DOHH2 (cell line): ENCODE results near the gene GIGYF2.

ENCODE experiments used
- H3F3A ChIP-seq: fragments of 200-600 bp; sonication (generic), shearing (Covaris generic); 2 replicates; pipeline ENCODE4 v1.6.0; 2016; ENCODE audit warnings: antibody characterized with exemption, mild to moderate bottlenecking; ENCODE audit not compliant: control insufficient read depth, insufficient read depth
- H3K27ac ChIP-seq: fragments of 200-600 bp; sonication (generic); 2 replicates; pipeline ENCODE4 v1.5.1; 2014; ENCODE audit warnings: low read depth, mild to moderate bottlenecking, low read length, moderate library complexity
- H3K27me3 ChIP-seq: fragments of 200-600 bp; sonication (generic); 2 replicates; pipeline ENCODE4 v1.6.1; 2014; ENCODE audit warnings: mild to moderate bottlenecking, low read length, mixed read lengths; ENCODE audit not compliant: control insufficient read depth
- H3K36me3 ChIP-seq: fragments of 200-600 bp; sonication (generic); 2 replicates; pipeline ENCODE4 v1.6.1; 2014; ENCODE audit warnings: mild to moderate bottlenecking, low read length, moderate library complexity, mixed read lengths; ENCODE audit not compliant: control insufficient read depth
- H3K4me1 ChIP-seq: fragments of 200-600 bp; sonication (generic); 2 replicates; pipeline ENCODE4 v1.6.1; 2014; ENCODE audit warnings: mild to moderate bottlenecking, low read length, mixed read lengths; ENCODE audit not compliant: control insufficient read depth
- H3K4me2 ChIP-seq: fragments of 200-600 bp; sonication (generic); 2 replicates; pipeline ENCODE4 v1.6.0; 2014; ENCODE audit warnings: mild to moderate bottlenecking, low read length, moderate library complexity
- H3K4me3 ChIP-seq: fragments of 200-600 bp; sonication (generic); 2 replicates; pipeline ENCODE4 v1.5.1; 2014; ENCODE audit warnings: mild to moderate bottlenecking, low read length, mixed read lengths
- H3K79me2 ChIP-seq: fragments of 200-600 bp; sonication (generic); 2 replicates; pipeline ENCODE4 v1.6.1; 2014; ENCODE audit warnings: mild to moderate bottlenecking, low read length, mixed read lengths; ENCODE audit not compliant: control insufficient read depth
- H3K9me2 ChIP-seq: fragments of 200-600 bp; sonication (generic); replicated peaks from 2 replicates; pipeline ENCODE4 v1.6.1; 2014; ENCODE audit warnings: mild to moderate bottlenecking, low read length, mixed read lengths; ENCODE audit not compliant: control insufficient read depth
- H3K9me3 ChIP-seq: fragments of 200-600 bp; sonication (generic); 2 replicates; pipeline ENCODE4 v1.6.1; 2014; ENCODE audit warnings: antibody characterized with exemption, low read length, mixed read lengths; ENCODE audit not compliant: control insufficient read depth, insufficient read depth
- H4K20me1 ChIP-seq: fragments of 200-600 bp; sonication (generic); 2 replicates; pipeline ENCODE4 v1.6.0; 2014; ENCODE audit warnings: low read depth, mild to moderate bottlenecking, antibody characterized with exemption, low read length, moderate library complexity; ENCODE audit not compliant: control insufficient read depth, insufficient read depth
- EZH2phosphoT487 ChIP-seq: fragments of 200-600 bp; sonication (generic); IDR thresholded peaks from 2 replicates; pipeline ENCODE4 v1.6.1; 2017; ENCODE audit warnings: borderline replicate concordance, mild to moderate bottlenecking, antibody characterized with exemption, low read length, moderate library complexity, mixed read lengths
- TF ChIP-seq, protein P1 (sequence below): fragments of 200-600 bp; sonication (generic); IDR thresholded peaks from one replicate; pipeline ENCODE4 v1.5.1; 2014; ENCODE audit warnings: antibody characterized with exemption, mild to moderate bottlenecking, low read depth, low read length; ENCODE audit not compliant: poor library complexity, severe bottlenecking

Gene GIGYF2

DNA sequence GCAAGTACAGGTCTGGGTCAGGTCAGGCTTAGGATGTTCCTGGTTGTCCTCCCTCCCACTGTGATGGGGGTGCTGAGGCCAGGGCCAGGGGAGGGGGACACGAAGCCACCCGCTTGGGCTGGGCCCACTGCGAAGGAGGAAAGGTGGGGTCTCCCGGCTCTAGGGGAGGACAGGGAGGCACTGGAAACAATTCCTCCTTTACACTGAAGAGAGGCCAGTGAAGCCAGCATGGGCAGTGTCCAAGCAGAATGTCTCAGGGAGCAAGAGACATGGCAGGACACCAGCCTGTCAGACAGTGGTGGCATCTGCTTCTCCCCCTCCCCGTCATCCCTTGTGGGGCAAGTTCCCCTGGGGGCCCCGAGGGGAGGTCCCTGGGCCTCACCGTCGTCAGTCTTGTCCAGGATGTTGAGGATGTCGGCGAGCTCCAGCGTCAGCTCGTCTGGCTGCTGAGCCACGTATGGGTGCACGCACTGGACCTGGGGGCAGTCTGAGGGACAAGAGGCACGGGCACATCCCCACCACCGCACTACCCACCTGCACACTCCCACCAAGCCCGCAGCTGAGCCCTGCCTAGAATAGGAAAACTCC is 183.7 kb downstream of the GIGYF2 start:
- Histone ChIP-seq H3K79me2 (no peaks in the 10 kb centered on the region), H3K4me1 (peaks cover 3% of the 10 kb centered on the region; the same call in 1 of the 2 replicates), H4K20me1 (no peaks in the 10 kb centered on the region), H3K4me3 (no peak overlapping the region), H3F3A (no peaks in the 10 kb centered on the region), H3K9me2 (no peaks in the 10 kb centered on the region), H3K27ac (no peak overlapping the region), H3K36me3 (no peaks in the 10 kb centered on the region), H3K27me3 (peaks cover 11% of the 10 kb centered on the region), H3K4me2 (no peak overlapping the region), H3K9me3 (no peaks in the 10 kb centered on the region)
- TF ChIP-seq, protein P1, sequence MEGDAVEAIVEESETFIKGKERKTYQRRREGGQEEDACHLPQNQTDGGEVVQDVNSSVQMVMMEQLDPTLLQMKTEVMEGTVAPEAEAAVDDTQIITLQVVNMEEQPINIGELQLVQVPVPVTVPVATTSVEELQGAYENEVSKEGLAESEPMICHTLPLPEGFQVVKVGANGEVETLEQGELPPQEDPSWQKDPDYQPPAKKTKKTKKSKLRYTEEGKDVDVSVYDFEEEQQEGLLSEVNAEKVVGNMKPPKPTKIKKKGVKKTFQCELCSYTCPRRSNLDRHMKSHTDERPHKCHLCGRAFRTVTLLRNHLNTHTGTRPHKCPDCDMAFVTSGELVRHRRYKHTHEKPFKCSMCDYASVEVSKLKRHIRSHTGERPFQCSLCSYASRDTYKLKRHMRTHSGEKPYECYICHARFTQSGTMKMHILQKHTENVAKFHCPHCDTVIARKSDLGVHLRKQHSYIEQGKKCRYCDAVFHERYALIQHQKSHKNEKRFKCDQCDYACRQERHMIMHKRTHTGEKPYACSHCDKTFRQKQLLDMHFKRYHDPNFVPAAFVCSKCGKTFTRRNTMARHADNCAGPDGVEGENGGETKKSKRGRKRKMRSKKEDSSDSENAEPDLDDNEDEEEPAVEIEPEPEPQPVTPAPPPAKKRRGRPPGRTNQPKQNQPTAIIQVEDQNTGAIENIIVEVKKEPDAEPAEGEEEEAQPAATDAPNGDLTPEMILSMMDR, result no peak
- TF ChIP-seq EZH2phosphoT487, result no peak

DNA sequence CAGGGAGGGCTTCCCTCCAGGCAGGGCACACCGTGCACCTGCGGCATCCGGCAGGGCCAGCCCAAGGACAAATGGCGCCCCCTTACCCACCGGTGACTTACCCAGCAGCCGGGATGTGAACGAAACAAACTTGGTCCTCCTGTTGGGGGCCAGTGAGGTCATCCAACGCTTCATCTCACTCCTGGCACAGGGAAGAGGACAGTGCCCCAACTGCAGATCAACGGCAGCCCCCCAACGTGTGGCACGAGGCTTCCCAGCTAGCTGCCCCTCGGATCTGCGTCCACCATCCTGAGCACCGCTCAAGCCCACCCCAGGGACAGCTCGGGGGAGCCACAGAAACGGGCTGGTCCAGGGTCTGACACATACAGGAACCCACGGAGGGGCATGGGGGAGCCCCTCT is 185.0 kb downstream of the GIGYF2 start:
- H3K4me3 ChIP-seq, result no peak overlapping the region
- no peaks in the 10 kb centered on the region for H3K36me3 ChIP-seq
- H4K20me1 ChIP-seq, result no peaks in the 10 kb centered on the region
- H3F3A ChIP-seq, result no peaks in the 10 kb centered on the region
- H3K9me3 ChIP-seq, result no peaks in the 10 kb centered on the region
- H3K27me3 ChIP-seq, result peaks cover 3% of the 10 kb centered on the region
- H3K27ac ChIP-seq, result no peak overlapping the region
- H3K4me2 ChIP-seq, result no peak overlapping the region
- no peak for TF ChIP-seq EZH2phosphoT487
- TF ChIP-seq, protein P1, result no peak
- H3K4me1 ChIP-seq, result no peaks in the 10 kb centered on the region; the same call in 1 of the 2 replicates
- no peaks in the 10 kb centered on the region for H3K79me2 ChIP-seq
- H3K9me2 ChIP-seq, result no peaks in the 10 kb centered on the region

DNA sequence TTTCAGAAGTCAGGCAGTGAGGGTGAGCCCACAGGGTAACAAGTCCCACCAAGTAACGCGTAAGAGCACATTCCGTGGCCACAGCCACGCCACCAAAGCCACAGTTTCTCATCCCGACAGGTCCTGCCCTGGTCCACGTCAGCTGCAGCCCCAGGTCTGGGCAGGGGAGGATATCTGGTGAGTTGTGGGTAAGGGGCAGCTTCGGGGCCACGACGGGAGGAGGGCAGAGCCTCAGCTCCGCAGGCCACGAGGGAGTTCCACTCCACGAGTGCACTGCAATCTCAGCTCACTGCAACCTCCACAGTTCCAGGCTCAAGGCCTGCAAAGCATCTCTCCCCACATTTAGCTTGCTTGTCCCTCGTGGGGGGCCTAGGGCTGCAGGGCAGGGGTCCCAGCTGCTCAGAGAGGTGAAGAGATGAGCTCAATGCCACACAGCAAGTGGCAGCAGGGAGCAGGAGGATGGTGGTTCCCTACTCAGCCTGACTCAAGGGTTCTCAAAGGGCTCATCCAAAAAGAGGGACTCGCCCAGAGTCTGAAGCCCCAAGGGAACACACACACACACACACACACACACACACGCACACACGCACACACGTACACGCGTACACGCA is 185.5 kb downstream of the GIGYF2 start:
- TF ChIP-seq EZH2phosphoT487, result no peak
- TF ChIP-seq, protein P1, result no peak
- no peaks in the 10 kb centered on the region for H3K9me3 ChIP-seq
- H3K4me1 ChIP-seq, result no peaks in the 10 kb centered on the region
- no peak overlapping the region for H3K4me2 ChIP-seq
- H3K9me2 ChIP-seq, result no peaks in the 10 kb centered on the region
- no peak overlapping the region for H3K4me3 ChIP-seq
- no peaks in the 10 kb centered on the region for H3K27me3 ChIP-seq
- H4K20me1 ChIP-seq, result no peaks in the 10 kb centered on the region
- no peaks in the 10 kb centered on the region for H3F3A ChIP-seq
- H3K79me2 ChIP-seq, result no peaks in the 10 kb centered on the region
- H3K27ac ChIP-seq, result no peak overlapping the region
- H3K36me3 ChIP-seq, result no peaks in the 10 kb centered on the region
